ENCODE data around the gene NFASC.

Gene NFASC

GRCh38 chr1:204891860-204892259 is 21.2 kb downstream of the NFASC start:
- no peak for DNase-seq

- DNase-seq, result no peak
These were observed 23.4 kb downstream of the NFASC start for GRCh38 chr1:204894031-204894430.

DNA sequence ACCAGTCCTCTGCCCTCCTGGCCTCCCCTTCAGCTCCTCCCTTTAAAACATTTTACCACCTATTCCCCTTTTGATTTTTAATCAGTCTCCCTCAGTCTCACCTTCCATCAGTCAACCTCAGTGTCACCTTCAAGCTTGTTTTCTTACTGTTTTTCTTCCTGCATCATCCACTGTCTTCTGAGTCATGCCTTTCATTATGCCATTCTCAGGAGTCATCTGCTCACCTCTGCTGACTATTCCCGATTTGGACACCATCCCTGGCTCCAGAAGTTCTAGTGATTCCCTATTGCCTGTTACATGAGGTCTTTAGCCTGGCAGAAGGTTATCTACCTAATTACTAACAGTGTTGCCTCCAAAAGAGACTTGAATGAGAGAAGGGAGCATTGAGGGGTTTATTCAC is 23.9 kb downstream of the NFASC start:
- no peak for DNase-seq

DNA sequence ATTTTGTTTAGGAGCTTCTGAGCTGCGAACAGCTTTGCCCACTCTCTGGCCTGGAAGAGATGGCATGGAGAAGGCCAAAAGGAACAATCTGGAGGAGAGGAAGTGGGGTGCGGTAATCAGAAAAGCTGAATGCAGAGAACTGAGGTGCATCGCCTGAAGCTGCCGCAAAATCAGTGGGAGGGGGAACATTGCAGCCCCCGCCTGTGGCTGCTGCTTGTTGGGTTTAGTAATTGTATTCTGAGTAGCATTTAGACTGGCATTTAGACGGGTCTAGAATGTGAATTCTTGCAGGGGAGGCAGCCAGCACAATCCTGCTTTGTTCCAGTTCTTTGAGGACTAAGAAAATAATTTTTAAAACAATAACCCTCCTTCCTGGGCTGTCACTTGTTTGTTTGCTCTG is 25.4 kb downstream of the NFASC start:
- DNase-seq, result no peak

- no peak for DNase-seq
These were observed 26.3 kb downstream of the NFASC start for GRCh38 chr1:204896787-204897469.

DNA sequence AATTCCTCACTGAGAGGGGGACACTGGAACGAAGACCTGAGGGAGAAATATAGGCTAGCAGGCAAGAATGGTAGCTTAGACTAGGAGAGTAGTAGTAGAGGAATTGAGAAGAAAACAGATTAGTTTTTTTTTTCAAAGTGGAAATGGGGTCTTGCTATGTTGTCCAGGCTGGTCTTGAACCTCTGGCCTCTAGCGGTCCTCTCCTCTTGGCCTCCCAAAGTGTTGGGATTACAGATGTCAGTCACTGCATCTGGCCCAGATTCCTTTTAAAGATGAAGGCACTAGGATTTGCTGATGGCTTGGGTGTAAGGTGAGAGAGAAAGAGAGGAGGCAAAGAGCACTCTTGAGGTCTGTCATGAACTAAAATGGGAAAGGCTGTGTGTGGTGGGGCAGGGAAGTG is 30.1 kb downstream of the NFASC start:
- no peak for DNase-seq

GRCh38 chr1:204902671-204903070 is 32.0 kb downstream of the NFASC start:
- no peak for DNase-seq

- no peak for DNase-seq
These were observed 33.7 kb downstream of the NFASC start for GRCh38 chr1:204904228-204904810.

DNA sequence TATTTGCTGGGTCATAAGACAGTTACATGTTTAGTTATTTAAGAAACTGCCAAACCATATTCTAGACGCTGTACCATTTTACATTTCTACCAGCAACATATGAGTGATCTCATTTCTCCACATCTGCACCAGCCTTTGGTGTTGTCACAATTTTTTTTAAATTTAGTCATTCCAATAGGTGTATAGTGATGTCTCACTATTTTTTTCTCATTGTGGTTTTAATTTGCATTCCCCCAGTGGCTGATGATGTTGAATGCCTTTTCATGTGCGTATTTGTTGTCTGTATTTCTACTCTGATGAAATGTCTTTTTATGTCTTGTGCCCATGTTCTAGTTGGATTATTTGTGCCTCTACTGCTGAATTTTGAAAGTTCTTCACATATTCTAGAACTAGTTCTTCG is 38.4 kb downstream of the NFASC start:
- DNase-seq, result no peak

GRCh38 chr1:204915861-204916495 is 45.3 kb downstream of the NFASC start:
- DNase-seq, result no peak

- DNase-seq, result no peak
These were observed 47.1 kb downstream of the NFASC start for GRCh38 chr1:204917802-204918201.

DNA sequence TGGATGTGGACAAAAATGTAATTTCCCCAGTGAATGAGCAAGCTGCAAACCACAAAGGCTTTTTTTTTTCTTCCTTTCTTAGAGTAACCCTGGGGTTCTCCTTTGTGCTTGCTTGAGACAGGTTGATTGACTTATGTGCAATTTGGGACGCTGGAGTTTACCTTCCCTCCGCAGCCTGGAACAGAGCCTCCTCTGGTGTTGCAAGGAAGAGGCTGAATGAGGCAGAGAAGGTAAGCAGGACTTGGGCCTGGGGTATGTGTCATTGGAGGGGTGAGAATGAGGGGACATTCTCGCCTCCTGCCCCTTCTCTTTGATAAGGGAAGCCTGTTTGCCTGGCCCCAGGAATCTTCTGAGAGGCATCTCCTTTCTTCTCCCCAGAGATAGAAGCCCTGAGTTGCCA is 49.8 kb downstream of the NFASC start:
- no peak for DNase-seq

DNA sequence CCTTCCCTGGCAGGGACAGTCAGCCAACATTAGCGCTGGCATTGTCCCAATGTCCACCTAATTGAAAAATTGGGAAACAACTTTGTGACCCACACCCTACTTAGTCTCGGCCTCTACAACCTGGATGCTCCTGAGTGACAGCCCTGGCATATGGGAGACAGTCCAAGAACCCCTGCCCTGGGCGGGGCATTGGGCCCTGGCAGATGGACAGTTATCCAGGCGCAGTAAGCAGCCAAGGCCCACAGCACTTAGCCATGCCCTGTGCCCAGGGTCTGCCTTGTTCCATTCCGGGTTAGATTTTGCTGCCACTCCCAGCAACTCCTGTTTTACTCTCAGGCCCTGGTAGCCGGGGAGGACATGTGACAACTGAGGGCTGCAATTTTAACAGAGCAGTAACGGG is 50.3 kb downstream of the NFASC start:
- no peak for DNase-seq

- no peak for DNase-seq
These were observed 51.3 kb downstream of the NFASC start for GRCh38 chr1:204921855-204922516.

DNA sequence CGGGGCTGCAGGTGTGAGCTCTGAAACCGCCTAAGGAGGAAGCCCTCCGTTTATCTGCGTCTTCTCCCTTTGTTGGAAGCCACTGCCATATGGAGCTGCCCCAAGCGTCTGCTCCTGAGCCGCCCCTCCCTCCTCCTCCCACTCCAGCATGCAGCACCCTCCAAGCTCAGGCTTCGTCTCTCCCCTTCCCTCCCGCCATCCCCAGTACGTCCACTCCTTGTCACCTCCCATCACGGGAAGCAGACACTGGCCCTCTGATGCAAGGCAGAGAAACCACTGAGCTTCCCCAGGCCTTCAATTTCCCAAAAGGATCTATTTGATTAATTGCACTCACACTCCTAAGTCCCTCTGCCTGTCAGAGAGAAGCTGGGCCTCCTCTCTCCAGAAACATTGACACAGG is 52.5 kb downstream of the NFASC start:
- DNase-seq, result no peak

- DNase-seq, result no peak
These were observed 53.0 kb downstream of the NFASC start for GRCh38 chr1:204923626-204924012.

DNA sequence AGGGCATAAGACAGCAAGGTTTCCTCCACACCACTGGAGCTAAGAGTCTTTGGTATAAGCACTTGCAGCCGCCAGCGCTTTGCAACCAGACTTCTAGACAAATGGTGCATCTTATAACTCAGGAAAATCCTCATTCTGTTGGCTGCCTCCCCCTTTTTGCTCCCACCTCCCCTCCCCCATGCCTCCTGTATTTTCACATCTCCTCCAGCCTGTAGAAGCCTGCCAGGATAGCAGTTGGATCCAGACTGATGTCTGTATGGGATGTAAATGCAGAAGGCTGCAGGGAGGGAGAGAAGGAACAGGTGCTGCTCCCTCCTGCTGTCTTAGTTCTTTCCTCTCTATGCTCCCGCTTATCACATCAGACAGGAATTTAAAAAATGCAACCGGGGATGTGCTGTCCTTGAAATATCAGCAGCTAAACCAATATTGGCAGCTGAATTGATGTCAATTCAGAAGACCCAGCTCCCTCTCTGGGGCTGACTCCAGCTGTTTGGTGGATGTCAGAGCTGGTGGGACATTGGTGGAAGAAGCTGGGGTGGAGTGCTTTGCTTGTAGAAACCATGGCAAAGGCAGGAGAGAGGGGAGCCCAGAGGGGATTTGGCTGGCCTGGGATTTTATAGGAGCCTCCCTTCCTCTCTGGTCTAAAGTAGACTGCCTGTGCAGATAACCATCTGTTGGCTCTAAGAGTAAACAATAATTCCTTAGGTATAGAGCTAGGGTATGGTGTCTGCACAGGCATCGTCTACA is 53.5 kb downstream of the NFASC start:
- no peak for DNase-seq

DNA sequence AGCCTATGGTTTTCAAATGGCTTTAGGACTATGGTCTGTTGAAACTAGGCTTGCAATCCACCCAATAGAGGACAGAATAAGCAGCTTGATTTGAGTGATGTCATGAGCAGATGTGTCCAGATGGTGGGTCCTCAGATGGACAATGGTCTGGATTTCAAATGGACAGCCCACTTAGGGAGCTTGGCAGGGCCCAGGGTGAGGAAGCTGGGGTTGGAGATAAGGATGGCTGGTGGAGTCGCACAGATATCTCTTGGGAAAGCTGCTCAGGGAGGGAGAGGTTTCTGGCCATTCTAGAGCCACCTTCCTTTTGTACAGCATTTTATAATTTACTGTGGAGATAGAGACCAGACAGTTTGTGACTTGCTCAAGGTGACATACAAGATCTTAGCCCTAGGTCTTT is 55.0 kb downstream of the NFASC start:
- DNase-seq, result no peak

DNA sequence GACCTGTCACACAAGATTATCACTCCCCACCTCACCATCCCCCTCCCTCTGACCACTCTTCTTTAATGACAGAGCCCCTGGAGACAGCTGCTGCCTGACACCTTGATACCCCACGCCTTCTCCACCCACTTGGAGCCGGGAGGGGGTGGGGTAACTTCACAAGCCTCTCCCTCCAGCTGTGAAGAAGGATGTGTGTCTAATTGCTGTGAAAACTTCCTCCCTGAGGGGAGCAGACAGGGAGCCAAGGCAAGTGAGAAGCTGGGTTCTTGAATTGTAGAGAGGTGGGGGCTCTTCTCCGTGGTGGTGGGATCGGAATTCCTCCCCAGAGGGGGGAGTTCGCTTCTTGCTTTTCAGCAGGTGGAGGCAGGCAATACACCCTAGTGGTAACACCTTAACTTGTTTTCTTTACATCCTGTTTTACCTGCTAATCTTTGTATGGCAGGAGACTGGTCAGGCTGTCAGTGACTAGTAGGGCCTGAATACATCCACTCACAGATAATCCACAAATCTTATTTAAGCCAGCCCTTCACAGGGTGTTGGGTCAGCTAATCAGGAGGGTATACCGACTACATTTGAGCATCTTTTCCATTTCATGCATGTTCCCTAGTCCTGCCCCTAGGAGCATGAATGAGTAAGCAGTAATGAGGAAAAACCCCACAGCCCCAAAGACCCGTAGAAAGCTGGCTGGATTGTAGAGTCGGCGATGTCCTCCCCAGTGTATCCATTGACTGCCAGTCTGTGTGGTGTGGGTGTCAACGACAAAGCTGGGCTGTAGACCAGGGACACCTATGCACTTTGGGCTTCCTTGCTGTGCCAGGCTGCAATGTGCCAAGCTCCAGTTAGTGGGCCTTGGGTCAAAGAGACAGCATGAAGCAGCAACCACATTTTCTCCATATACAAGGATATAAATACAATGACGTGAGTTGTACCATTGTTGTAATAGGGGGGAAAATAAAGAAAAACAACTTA is 57.3 kb downstream of the NFASC start:
- DNase-seq, result no peak

- no peak for DNase-seq
These were observed 58.2 kb downstream of the NFASC start for GRCh38 chr1:204928671-204929486.

DNA sequence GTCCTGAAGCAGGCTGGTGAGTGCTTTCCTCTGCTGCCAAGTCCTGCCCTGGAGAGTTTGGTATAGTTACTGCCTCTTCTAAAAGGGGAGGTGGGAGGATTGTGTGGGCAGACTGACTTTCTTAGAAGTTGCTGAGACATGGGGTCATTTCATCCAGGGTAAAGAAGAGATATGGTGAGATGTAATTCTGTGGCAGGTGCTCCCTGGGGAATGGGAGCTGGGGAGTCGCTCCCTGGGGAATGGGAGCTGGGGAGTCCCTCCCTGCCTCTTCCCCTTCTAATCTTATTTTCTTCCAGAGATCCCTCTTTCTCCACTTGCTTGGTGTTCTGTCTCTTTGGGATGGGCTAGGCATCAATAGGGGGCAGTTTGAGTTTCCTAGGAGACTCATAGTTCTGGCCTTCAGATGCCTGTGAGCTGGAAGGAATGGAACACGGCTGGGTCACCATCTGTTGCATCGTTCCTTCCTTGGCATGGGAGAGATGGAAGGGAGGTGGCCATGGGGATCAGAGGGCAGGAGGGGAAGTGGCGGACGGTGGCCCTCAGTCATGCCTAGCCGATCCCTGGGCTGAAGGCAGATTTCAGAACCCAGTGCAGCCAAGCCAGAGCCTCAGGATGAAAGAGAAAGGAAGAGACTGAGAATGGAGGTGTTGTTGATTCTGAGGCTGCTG is 59.0 kb downstream of the NFASC start:
- no peak for DNase-seq
